Measurements from ENCODE around the gene IRF8. TPM values are rescaled to one million over a fixed set of nuclear protein-coding genes. Genes with fewer than 3 reads are reported as not detected.

Gene IRF8, protein sequence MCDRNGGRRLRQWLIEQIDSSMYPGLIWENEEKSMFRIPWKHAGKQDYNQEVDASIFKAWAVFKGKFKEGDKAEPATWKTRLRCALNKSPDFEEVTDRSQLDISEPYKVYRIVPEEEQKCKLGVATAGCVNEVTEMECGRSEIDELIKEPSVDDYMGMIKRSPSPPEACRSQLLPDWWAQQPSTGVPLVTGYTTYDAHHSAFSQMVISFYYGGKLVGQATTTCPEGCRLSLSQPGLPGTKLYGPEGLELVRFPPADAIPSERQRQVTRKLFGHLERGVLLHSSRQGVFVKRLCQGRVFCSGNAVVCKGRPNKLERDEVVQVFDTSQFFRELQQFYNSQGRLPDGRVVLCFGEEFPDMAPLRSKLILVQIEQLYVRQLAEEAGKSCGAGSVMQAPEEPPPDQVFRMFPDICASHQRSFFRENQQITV
- total RNA-seq, result 0.19 TPM in 1 of 2 replicates, not detected in the other

DNA sequence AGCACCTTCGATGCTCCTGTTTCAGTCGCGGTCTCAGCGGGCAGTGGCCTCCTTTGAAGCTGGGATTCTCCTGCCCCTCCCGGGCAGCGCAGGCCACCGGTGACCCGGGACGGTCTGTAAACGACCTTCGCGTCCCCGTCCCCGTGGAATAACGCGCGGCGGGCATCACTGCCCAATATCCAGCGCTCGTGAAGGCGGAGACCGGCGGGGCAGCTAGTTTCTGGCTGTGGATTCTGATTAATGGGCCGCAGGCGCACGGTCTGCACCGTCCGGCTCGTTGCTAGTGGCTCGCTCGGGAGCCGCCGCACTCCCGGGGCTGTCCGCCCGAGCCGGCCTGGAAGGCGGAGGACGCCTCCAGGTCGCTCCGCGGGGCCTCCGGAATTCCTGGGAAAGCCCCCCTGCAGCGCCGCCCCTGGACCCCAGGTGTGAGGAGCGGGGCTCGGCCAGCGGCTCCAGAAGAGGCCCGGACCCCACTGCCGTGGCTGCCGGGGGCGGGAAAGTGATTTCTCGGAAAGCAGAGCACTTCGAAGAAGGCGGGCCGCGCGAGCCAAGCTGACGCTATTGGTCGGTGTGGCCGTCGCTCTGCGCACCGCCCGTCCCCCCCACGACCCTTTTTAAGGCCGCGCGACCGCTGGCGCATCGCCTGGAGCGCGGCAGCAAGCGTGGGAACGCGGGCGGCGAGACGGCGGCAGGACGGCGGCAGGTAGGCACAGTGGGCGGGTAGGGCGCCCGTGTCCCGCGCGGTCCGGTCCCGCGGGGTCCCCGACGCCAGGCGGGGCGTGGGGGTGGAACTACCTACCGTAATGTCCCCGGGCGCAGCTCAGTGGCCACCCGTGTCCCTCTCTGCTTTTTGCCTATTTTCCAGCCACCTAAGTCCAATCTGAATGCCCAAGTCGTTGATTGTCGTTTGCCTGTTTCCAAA is at the start of gene IRF8:
Gene IRF8 (plus strand): TSS at position 642 of the 922 bp plus-strand sequence. CDS start 3,854 bp downstream, outside the sequence.

Other genes with a start within 250 kb of the IRF8 start
- gene GINS2, start 210.2 kb upstream of the IRF8 start, total RNA-seq, result 1.4 and 17.1 TPM in 2 replicates
- gene C16orf74, start 148.1 kb upstream of the IRF8 start, total RNA-seq, result 3.4 and 12.3 TPM in 2 replicates
- gene EMC8, start 99.6 kb upstream of the IRF8 start, total RNA-seq, result 16.9 and 29.3 TPM in 2 replicates
- gene COX4I1, start 99.5 kb upstream of the IRF8 start, total RNA-seq, result 392 and 464 TPM in 2 replicates